Mucosa of descending colon (tissue), 3 donors: ENCODE data around the gene MTF1. TPM values are rescaled to one million over a fixed set of nuclear protein-coding genes. Genes with fewer than 3 reads are reported as not detected.

ENCODE experiments used
- ATAC-seq: fragments of 200-7000 bp; cut with Tn5 transposase; one replicate; pipeline ENCODE4 v1.9.1; 2020; ENCODE audit warnings: mild to moderate bottlenecking, moderate library complexity
- DNase-seq, 3 donors: peaks; one replicate each; pipeline ENCODE4 v3.0.0-alpha.2; 2020
- H3K36me3 ChIP-seq: fragments of 200-600 bp; one replicate; pipeline ENCODE4 v1.8.0; 2021; ENCODE audit warnings: low read depth, mild to moderate bottlenecking
- H3K4me1 ChIP-seq: fragments of 200-600 bp; one replicate; pipeline ENCODE4 v1.8.0; 2021; ENCODE audit warnings: low read depth, mild to moderate bottlenecking
- H3K4me3 ChIP-seq: fragments of 200-600 bp; one replicate; pipeline ENCODE4 v1.8.0; 2021; ENCODE audit warnings: mild to moderate bottlenecking
- H3K9me3 ChIP-seq: fragments of 200-600 bp; one replicate; pipeline ENCODE4 v1.8.0; 2021; ENCODE audit warnings: mild to moderate bottlenecking
- CTCF ChIP-seq: fragments of 200-600 bp; IDR thresholded peaks from one replicate; pipeline ENCODE4 v1.8.0; 2022; ENCODE audit warnings: antibody characterized with exemption, mild to moderate bottlenecking
- intact Hi-C, 2 donors: fragments of 100-400 bp; cut with DNase I in 1 of 2; cut with micrococcal nuclease in 1 of 2; formaldehyde crosslinking; loops; one replicate each; pipeline versions ENCODE4 v1.11.0 to v1.11.1; 2022; cut with DNase I, micrococcal nuclease
- total RNA-seq, 3 donors: library from RNA; stranded (reverse); fragmentation: NEBNext Ultra II Directional in 2 of 3; extraction: Animal tissue kit (Norgen Biotek cat#: 25700) in 2 of 3; gene quantifications; one replicate each; pipeline versions ENCODE4 v1.2.1 to v1.2.4, GENCODE V29; 2021 to 2023
- donor health status: DM: no; HTN: no; CAD: no; lungs with moderate emphysema.
- donor health status: DM: no; HTN: no; CAD: no.
- donor health status: DM: no; HTN: yes; CAD: no.

The MTF1 gene
- total RNA-seq, 3 donors from 2014 or later: 30.6 to 42.8 (median 35.2) TPM

GRCh38 chr1:37862330-37862729 is 2.9 kb upstream of the MTF1 start:
- intact Hi-C loops: no loop called here
- H3K36me3 ChIP-seq: no peaks in the 10 kb centered on the region
- no peak for DNase-seq

GRCh38 chr1:37861151-37861550 is 1.8 kb upstream of the MTF1 start:
- ATAC-seq (no peak), DNase-seq (no peak)
- no peaks in the 10 kb centered on the region for H3K36me3 ChIP-seq
- H3K4me1 ChIP-seq: peaks cover 19% of the 10 kb centered on the region
- intact Hi-C loops: no loop called here
- no peak for TF ChIP-seq CTCF
- H3K4me3 ChIP-seq: no peak overlapping the region
- no peaks in the 10 kb centered on the region for H3K9me3 ChIP-seq

More at GRCh38 chr1:37862330-37862729, 2.9 kb upstream of the MTF1 start:
- no peak overlapping the region for H3K4me3 ChIP-seq
- H3K4me1 ChIP-seq: peaks cover 10% of the 10 kb centered on the region
- no peak for ATAC-seq
- no peaks in the 10 kb centered on the region for H3K9me3 ChIP-seq
- TF ChIP-seq CTCF: no peak

- no peak for TF ChIP-seq CTCF
- intact Hi-C loops: no loop called here
- no peaks in the 10 kb centered on the region for H3K9me3 ChIP-seq
- DNase-seq (no peak), ATAC-seq (no peak)
- H3K36me3 ChIP-seq: no peaks in the 10 kb centered on the region
- H3K4me3 ChIP-seq: peak overlapping the region; percentile 79
- H3K4me1 ChIP-seq: peaks cover 23% of the 10 kb centered on the region
Measured at GRCh38 chr1:37860346-37860666, 914 bp upstream of the MTF1 start.

GRCh38 chr1:37858931-37859506 is 373 bp downstream of the MTF1 start:
- Histone ChIP-seq H3K4me3 (peak overlapping the region; percentile 79), H3K36me3 (no peaks in the 10 kb centered on the region), H3K9me3 (no peaks in the 10 kb centered on the region), H3K4me1 (peaks cover 26% of the 10 kb centered on the region)
- DNase-seq (peak in 1 of 3 donors; percentile 57), ATAC-seq (no peak)
- TF ChIP-seq CTCF: no peak
- intact Hi-C loops: no loop called here

GRCh38 chr1:37854406-37854805 is 5.0 kb downstream of the MTF1 start:
- ATAC-seq (no peak), DNase-seq (no peak)
- no peak for TF ChIP-seq CTCF
- peaks cover 26% of the 10 kb centered on the region for H3K4me1 ChIP-seq
- no peaks in the 10 kb centered on the region for H3K36me3 ChIP-seq
- intact Hi-C loops: no loop called here
- no peak overlapping the region for H3K4me3 ChIP-seq
- H3K9me3 ChIP-seq: no peaks in the 10 kb centered on the region

GRCh38 chr1:37853157-37853556 is 6.2 kb downstream of the MTF1 start:
- Histone ChIP-seq H3K4me1 (peaks cover 19% of the 10 kb centered on the region), H3K36me3 (no peaks in the 10 kb centered on the region), H3K9me3 (no peaks in the 10 kb centered on the region), H3K4me3 (no peak overlapping the region)
- DNase-seq (no peak), ATAC-seq (no peak)
- intact Hi-C loops: no loop called here
- TF ChIP-seq CTCF: no peak
